Measurements from ENCODE around the gene HBZ.

Gene HBZ

GRCh38 chr16:177394-177822, 25.0 kb downstream of the HBZ start:
- Histone ChIP-seq H2BK15ac (ENCODE audit: low read length) (no peak overlapping the region), H2BK12ac (ENCODE audit: low read length) (no peak overlapping the region), H3K4me1 (ENCODE audit: control insufficient read depth in 2 of 2, insufficient read depth in 1 of 2, low read depth in 1 of 2, low read length in 2 of 2) (peaks cover 0 to 8% of the 10 kb centered on the region in 2 donors), H3K36me3 (replicated peaks in 1 of 2; ENCODE audit: control insufficient read depth in 2 of 2, insufficient read depth in 2 of 2, low read length in 2 of 2) (peaks cover 0 to 3% of the 10 kb centered on the region in 2 donors), H2BK120ac (ENCODE audit: low read depth, low read length) (no peak overlapping the region), H3K9ac (ENCODE audit: low read depth, low read length, poor library complexity) (no peak overlapping the region), H3K27me3 (ENCODE audit: control insufficient read depth in 3 of 3, insufficient read depth in 3 of 3, low read depth in 1 of 3, low read length in 3 of 3) (peaks cover 25 to 59% (median 53%) of the 10 kb centered on the region in 3 experiments), H2AFZ (ENCODE audit: low read length) (no peak overlapping the region), H4K8ac (ENCODE audit: low read depth, low read length) (no peak overlapping the region), H2BK5ac (ENCODE audit: low read length) (no peak overlapping the region), H3K9me3 (replicated peaks in 1 of 2; ENCODE audit: control insufficient read depth in 2 of 2, insufficient read depth in 1 of 2, low read depth in 1 of 2, low read length in 2 of 2) (peaks cover 0 to 7% of the 10 kb centered on the region in 2 donors), H2AK5ac (ENCODE audit: low read depth, low read length) (no peak overlapping the region), H3K23ac (ENCODE audit: low read depth, low read length, poor library complexity) (no peak overlapping the region), H4K91ac (ENCODE audit: low read depth, low read length, poor library complexity) (no peak overlapping the region), H3K27ac (replicated peaks; ENCODE audit: low read length) (no peak overlapping the region), H3K18ac (ENCODE audit: low read length) (no peak overlapping the region), H3K14ac (ENCODE audit: low read length) (peak overlapping the region; percentile 82), H3K4me3 (ENCODE audit: low read length in 2 of 2) (no peak overlapping the region), H3K4me2 (ENCODE audit: insufficient read depth, low read length, poor library complexity, severe bottlenecking) (no peak overlapping the region), H3K4ac (ENCODE audit: low read length) (no peak overlapping the region), H3K79me1 (ENCODE audit: low read depth, low read length) (no peaks in the 10 kb centered on the region)
- DNase-seq (ENCODE audit: low spot score), result no peak
- no CpG with 5 or more reads among the region's 13 CpGs for WGBS, 2 donors (ENCODE audit: extremely low coverage in 2 of 2, insufficient read length in 2 of 2, insufficient replicate concordance in 1 of 2)

GRCh38 chr16:177981-178667, 25.7 kb downstream of the HBZ start:
- no peak for DNase-seq (ENCODE audit: low spot score)
- H3K23ac ChIP-seq (ENCODE audit: low read depth, low read length, poor library complexity), result peak overlapping the region; percentile 76
- no peak overlapping the region for H3K9ac ChIP-seq (ENCODE audit: low read depth, low read length, poor library complexity)
- no peak overlapping the region for H2BK120ac ChIP-seq (ENCODE audit: low read depth, low read length)
- H3K36me3 ChIP-seq (replicated peaks in 1 of 2; ENCODE audit: control insufficient read depth in 2 of 2, insufficient read depth in 2 of 2, low read length in 2 of 2), result peaks cover 0 to 3% of the 10 kb centered on the region in 2 donors
- WGBS, 2 donors (ENCODE audit: extremely low coverage in 2 of 2, insufficient read length in 2 of 2, insufficient replicate concordance in 1 of 2), result no CpG with 5 or more reads among the region's 11 CpGs
- no peaks in the 10 kb centered on the region for H3K79me1 ChIP-seq (ENCODE audit: low read depth, low read length)
- H3K4me1 ChIP-seq (ENCODE audit: control insufficient read depth in 2 of 2, insufficient read depth in 1 of 2, low read depth in 1 of 2, low read length in 2 of 2), result peaks cover 0 to 8% of the 10 kb centered on the region in 2 donors
- H3K14ac ChIP-seq (ENCODE audit: low read length), result no peak overlapping the region
- H3K9me3 ChIP-seq (replicated peaks in 1 of 2; ENCODE audit: control insufficient read depth in 2 of 2, insufficient read depth in 1 of 2, low read depth in 1 of 2, low read length in 2 of 2), result peaks cover 0 to 7% of the 10 kb centered on the region in 2 donors
- H4K91ac ChIP-seq (ENCODE audit: low read depth, low read length, poor library complexity), result no peak overlapping the region
- no peak overlapping the region for H4K8ac ChIP-seq (ENCODE audit: low read depth, low read length)
- H2AK5ac ChIP-seq (ENCODE audit: low read depth, low read length), result no peak overlapping the region
- H3K4me2 ChIP-seq (ENCODE audit: insufficient read depth, low read length, poor library complexity, severe bottlenecking), result no peak overlapping the region
- no peak overlapping the region for H2AFZ ChIP-seq (ENCODE audit: low read length)
- H2BK15ac ChIP-seq (ENCODE audit: low read length), result no peak overlapping the region
- H3K4me3 ChIP-seq (ENCODE audit: low read length in 2 of 2), result no peak overlapping the region
- no peak overlapping the region for H2BK12ac ChIP-seq (ENCODE audit: low read length)
- H3K27ac ChIP-seq (replicated peaks; ENCODE audit: low read length), result no peak overlapping the region
- H3K27me3 ChIP-seq (ENCODE audit: control insufficient read depth in 3 of 3, insufficient read depth in 3 of 3, low read depth in 1 of 3, low read length in 3 of 3), result peaks cover 25 to 59% (median 52%) of the 10 kb centered on the region in 3 experiments
- H3K18ac ChIP-seq (ENCODE audit: low read length), result peak overlapping the region; percentile 21
- no peak overlapping the region for H2BK5ac ChIP-seq (ENCODE audit: low read length)
- no peak overlapping the region for H3K4ac ChIP-seq (ENCODE audit: low read length)

- Histone ChIP-seq H3K9ac (ENCODE audit: low read depth, low read length, poor library complexity) (no peak overlapping the region), H3K18ac (ENCODE audit: low read length) (no peak overlapping the region), H3K79me1 (ENCODE audit: low read depth, low read length) (no peaks in the 10 kb centered on the region), H3K9me3 (replicated peaks in 1 of 2; ENCODE audit: control insufficient read depth in 2 of 2, insufficient read depth in 1 of 2, low read depth in 1 of 2, low read length in 2 of 2) (peaks cover 0 to 7% of the 10 kb centered on the region in 2 donors), H2BK120ac (ENCODE audit: low read depth, low read length) (no peak overlapping the region), H2BK12ac (ENCODE audit: low read length) (no peak overlapping the region), H2AFZ (ENCODE audit: low read length) (no peak overlapping the region), H3K27me3 (ENCODE audit: control insufficient read depth in 3 of 3, insufficient read depth in 3 of 3, low read depth in 1 of 3, low read length in 3 of 3) (peaks cover 25 to 54% (median 47%) of the 10 kb centered on the region in 3 experiments), H3K14ac (ENCODE audit: low read length) (no peak overlapping the region), H2BK5ac (ENCODE audit: low read length) (no peak overlapping the region), H3K4me1 (ENCODE audit: control insufficient read depth in 2 of 2, insufficient read depth in 1 of 2, low read depth in 1 of 2, low read length in 2 of 2) (peaks cover 0 to 8% of the 10 kb centered on the region in 2 donors), H3K27ac (replicated peaks; ENCODE audit: low read length) (no peak overlapping the region), H3K4ac (ENCODE audit: low read length) (no peak overlapping the region), H3K36me3 (replicated peaks in 1 of 2; ENCODE audit: control insufficient read depth in 2 of 2, insufficient read depth in 2 of 2, low read length in 2 of 2) (peaks cover 0 to 3% of the 10 kb centered on the region in 2 donors), H4K8ac (ENCODE audit: low read depth, low read length) (no peak overlapping the region), H2AK5ac (ENCODE audit: low read depth, low read length) (no peak overlapping the region), H3K23ac (ENCODE audit: low read depth, low read length, poor library complexity) (no peak overlapping the region), H3K4me3 (ENCODE audit: low read length in 2 of 2) (no peak overlapping the region), H4K91ac (ENCODE audit: low read depth, low read length, poor library complexity) (no peak overlapping the region), H3K4me2 (ENCODE audit: insufficient read depth, low read length, poor library complexity, severe bottlenecking) (no peak overlapping the region), H2BK15ac (ENCODE audit: low read length) (no peak overlapping the region)
- WGBS, 2 donors (ENCODE audit: extremely low coverage in 2 of 2, insufficient read length in 2 of 2, insufficient replicate concordance in 1 of 2), result no CpG with 5 or more reads among the region's 11 CpGs
- DNase-seq (ENCODE audit: low spot score), result no peak
Observed at GRCh38 chr16:178668-179015, 26.2 kb downstream of the HBZ start.

GRCh38 chr16:179211-180092, 27.0 kb downstream of the HBZ start:
- no peak for DNase-seq (ENCODE audit: low spot score)
- no peak overlapping the region for H2AFZ ChIP-seq (ENCODE audit: low read length)
- peaks cover 24 to 51% (median 42%) of the 10 kb centered on the region in 3 experiments for H3K27me3 ChIP-seq (ENCODE audit: control insufficient read depth in 3 of 3, insufficient read depth in 3 of 3, low read depth in 1 of 3, low read length in 3 of 3)

More at GRCh38 chr16:179211-180092, 27.0 kb downstream of the HBZ start:
- H3K18ac ChIP-seq (ENCODE audit: low read length), result no peak overlapping the region
- H3K14ac ChIP-seq (ENCODE audit: low read length), result no peak overlapping the region
- no peaks in the 10 kb centered on the region for H3K79me1 ChIP-seq (ENCODE audit: low read depth, low read length)
- no peak overlapping the region for H3K9ac ChIP-seq (ENCODE audit: low read depth, low read length, poor library complexity)
- peaks cover 0 to 7% of the 10 kb centered on the region in 2 donors for H3K9me3 ChIP-seq (replicated peaks in 1 of 2; ENCODE audit: control insufficient read depth in 2 of 2, insufficient read depth in 1 of 2, low read depth in 1 of 2, low read length in 2 of 2)
- no peak overlapping the region for H4K8ac ChIP-seq (ENCODE audit: low read depth, low read length)
- no peak overlapping the region for H2BK12ac ChIP-seq (ENCODE audit: low read length)
- no peak overlapping the region for H4K91ac ChIP-seq (ENCODE audit: low read depth, low read length, poor library complexity)
- no peak overlapping the region for H3K4me3 ChIP-seq (ENCODE audit: low read length in 2 of 2)
- H3K4me2 ChIP-seq (ENCODE audit: insufficient read depth, low read length, poor library complexity, severe bottlenecking), result peak overlapping the region; percentile 86
- H2AK5ac ChIP-seq (ENCODE audit: low read depth, low read length), result no peak overlapping the region
- no peak overlapping the region for H3K27ac ChIP-seq (replicated peaks; ENCODE audit: low read length)
- no peak overlapping the region for H3K23ac ChIP-seq (ENCODE audit: low read depth, low read length, poor library complexity)
- H3K4ac ChIP-seq (ENCODE audit: low read length), result no peak overlapping the region
- WGBS, 2 donors (ENCODE audit: extremely low coverage in 2 of 2, insufficient read length in 2 of 2, insufficient replicate concordance in 1 of 2), result no CpG with 5 or more reads among the region's 17 CpGs
- no peak overlapping the region for H2BK15ac ChIP-seq (ENCODE audit: low read length)
- peaks cover 4 to 6% of the 10 kb centered on the region in 2 donors for H3K36me3 ChIP-seq (replicated peaks in 1 of 2; ENCODE audit: control insufficient read depth in 2 of 2, insufficient read depth in 2 of 2, low read length in 2 of 2)
- H3K4me1 ChIP-seq (ENCODE audit: control insufficient read depth in 2 of 2, insufficient read depth in 1 of 2, low read depth in 1 of 2, low read length in 2 of 2), result peaks cover 0 to 11% of the 10 kb centered on the region in 2 donors
- no peak overlapping the region for H2BK120ac ChIP-seq (ENCODE audit: low read depth, low read length)
- H2BK5ac ChIP-seq (ENCODE audit: low read length), result no peak overlapping the region
